ENCODE measurements around the gene SYS1.

The SYS1 gene

GRCh38 chr20:45362804-45363610 is at the start of gene SYS1:
Gene SYS1 (plus strand): TSS chr20:45363156. CDS start chr20:45363532, 376 bp downstream.
- TF ChIP-seq CTCF (IDR thresholded peaks at IDR 0.05; ENCODE audit: control extremely low read depth, extremely low read depth, low read depth, missing control alignments): peak; percentile 74
- ChIA-PET POLR2A (interaction anchor here (0.6 to 1.6 kb wide), 3 partner anchors 9 to 118 kb away, joined by 3 to 8 read pairs (median 4); no protein-coding TSS in a partner anchor), CTCF (interaction anchor here (0.8 to 22.0 kb wide), 36 partner anchors 8 to 539 kb away, joined by 3 to 488 read pairs (median 5); partner anchors contain the start of genes PIGT, SDC4 and WFDC2)
- DNase-seq (ENCODE audit: extremely low spot score): peak; percentile 96

GRCh38 chr20:45313943-45314342 is 49.0 kb upstream of the SYS1 start:
- TF ChIP-seq CTCF (IDR thresholded peaks at IDR 0.05; ENCODE audit: control extremely low read depth, extremely low read depth, low read depth, missing control alignments): no peak
- ChIA-PET CTCF (interaction anchor here (1.2 to 3.9 kb wide), 3 partner anchors 20 to 464 kb away, joined by 3 to 19 read pairs (median 3); no protein-coding TSS in a partner anchor), POLR2A (no interaction called here)
- no peak for DNase-seq (ENCODE audit: extremely low spot score)

GRCh38 chr20:45315672-45316071 is 47.3 kb upstream of the SYS1 start:
- POLR2A ChIA-PET: no interaction called here
- no peak for TF ChIP-seq CTCF (IDR thresholded peaks at IDR 0.05; ENCODE audit: control extremely low read depth, extremely low read depth, low read depth, missing control alignments)
- DNase-seq (ENCODE audit: extremely low spot score): no peak
- CTCF ChIA-PET: interaction anchor here (1.0 to 4.5 kb wide), 4 partner anchors 14 to 455 kb away, joined by 3 to 32 read pairs (median 4); no protein-coding TSS in a partner anchor

GRCh38 chr20:45316150-45317080 is 46.5 kb upstream of the SYS1 start:
- ChIA-PET CTCF (interaction anchor here (1.0 to 6.4 kb wide), 8 partner anchors 11 to 455 kb away, joined by 3 to 55 read pairs (median 10); no protein-coding TSS in a partner anchor), POLR2A (no interaction called here)
- no peak for DNase-seq (ENCODE audit: extremely low spot score)
- no peak for TF ChIP-seq CTCF (IDR thresholded peaks at IDR 0.05; ENCODE audit: control extremely low read depth, extremely low read depth, low read depth, missing control alignments)

GRCh38 chr20:45317826-45318225 is 45.1 kb upstream of the SYS1 start:
- TF ChIP-seq CTCF (IDR thresholded peaks at IDR 0.05; ENCODE audit: control extremely low read depth, extremely low read depth, low read depth, missing control alignments): no peak
- CTCF ChIA-PET: interaction anchor here (1.0 to 8.1 kb wide), 14 partner anchors 9 to 462 kb away, joined by 3 to 71 read pairs (median 9); partner anchors contain the start of gene SYS1
- no peak for DNase-seq (ENCODE audit: extremely low spot score)
- POLR2A ChIA-PET: no interaction called here
